SK-N-SH treated with all-trans-retinoic acid at 6 μM for 48 hours (cell line): Measurements from ENCODE around the gene AATF.

Experiments
- ATAC-seq: fragments of 200-7000 bp; cut with Tn5 transposase; 3 replicates; pipeline ENCODE4 v1.9.1; 2020; ENCODE audit warnings: mild to moderate bottlenecking, moderate library complexity
- BACH2 ChIP-seq: fragments of 250-450 bp; sonication (Bioruptor Pico); IDR thresholded peaks from 2 replicates; pipeline ENCODE4 v1.9.0; 2021; ENCODE audit warnings: mild to moderate bottlenecking, borderline replicate concordance
- CREB5 ChIP-seq: fragments of 250-450 bp; sonication (Bioruptor Pico); IDR thresholded peaks from 2 replicates; pipeline ENCODE4 v1.5.1; 2020; ENCODE audit warnings: low read depth, mild to moderate bottlenecking, moderate library complexity
- CSDC2 ChIP-seq: fragments of 250-450 bp; sonication (Bioruptor Pico); IDR thresholded peaks from 2 replicates; pipeline ENCODE4 v1.5.0; 2020; ENCODE audit warnings: mild to moderate bottlenecking, moderate library complexity
- CSRNP3 ChIP-seq: fragments of 250-450 bp; sonication (Bioruptor Pico); IDR thresholded peaks from 2 replicates; pipeline ENCODE4 v1.5.1; 2021; ENCODE audit warnings: mild to moderate bottlenecking, moderate library complexity
- GLIS3 ChIP-seq: fragments of 250-450 bp; sonication (Bioruptor Pico); IDR thresholded peaks from 2 replicates; pipeline ENCODE4 v1.5.0; 2020; ENCODE audit warnings: mild to moderate bottlenecking, moderate library complexity
- OSR1 ChIP-seq: fragments of 250-450 bp; sonication (Bioruptor Pico); IDR thresholded peaks from 2 replicates; pipeline ENCODE4 v1.8.0; 2022; ENCODE audit warnings: moderate library complexity, mild to moderate bottlenecking, inconsistent platforms
- PATZ1 ChIP-seq: fragments of 250-450 bp; sonication (Bioruptor Pico); IDR thresholded peaks from 2 replicates; pipeline ENCODE4 v1.8.0; 2020; ENCODE audit warnings: mild to moderate bottlenecking, moderate library complexity, borderline replicate concordance
- POU6F1 ChIP-seq: fragments of 250-450 bp; sonication (Bioruptor Pico); IDR thresholded peaks from 2 replicates; pipeline ENCODE4 v1.8.0; 2021; ENCODE audit warnings: low read depth, mild to moderate bottlenecking, moderate library complexity, borderline replicate concordance
- PPARA ChIP-seq: fragments of 250-450 bp; sonication (Bioruptor Pico); IDR thresholded peaks from 2 replicates; pipeline ENCODE4 v1.5.0; 2020; ENCODE audit warnings: mild to moderate bottlenecking, borderline replicate concordance
- RARB ChIP-seq: fragments of 250-450 bp; sonication (Bioruptor Pico); IDR thresholded peaks from 2 replicates; pipeline ENCODE4 v1.8.0; 2021; ENCODE audit warnings: mild to moderate bottlenecking, moderate library complexity
- SNAI2 ChIP-seq: fragments of 250-450 bp; sonication (Bioruptor Pico); IDR thresholded peaks from 2 replicates; pipeline ENCODE4 v1.5.0; 2020; ENCODE audit warnings: mild to moderate bottlenecking, moderate library complexity
- TCF4 ChIP-seq: fragments of 250-450 bp; sonication (Bioruptor Pico); IDR thresholded peaks from 2 replicates; pipeline ENCODE4 v1.8.0; 2021; ENCODE audit warnings: mild to moderate bottlenecking, moderate library complexity, borderline replicate concordance
- TOX ChIP-seq: fragments of 250-450 bp; sonication (Bioruptor Pico); IDR thresholded peaks from 2 replicates; pipeline ENCODE4 v1.8.0; 2021; ENCODE audit warnings: mild to moderate bottlenecking, moderate library complexity, borderline replicate concordance
- TSHZ2 ChIP-seq: fragments of 250-450 bp; sonication (Bioruptor Pico); IDR thresholded peaks from 2 replicates; pipeline ENCODE4 v1.5.0; 2020; ENCODE audit warnings: mild to moderate bottlenecking, moderate library complexity
- ZC3H10 ChIP-seq: fragments of 250-450 bp; sonication (Bioruptor Pico); IDR thresholded peaks from 2 replicates; pipeline ENCODE4 v1.5.1; 2021; ENCODE audit warnings: mild to moderate bottlenecking, moderate library complexity
- ZFP3 ChIP-seq: fragments of 250-450 bp; sonication (Bioruptor Pico); IDR thresholded peaks from 2 replicates; pipeline ENCODE4 v1.5.0; 2020; ENCODE audit warnings: mild to moderate bottlenecking, moderate library complexity
- ZFP30 ChIP-seq: fragments of 450-650 bp; formaldehyde crosslinking; IDR thresholded peaks from 2 replicates; pipeline ENCODE4 v1.5.0; 2022; ENCODE audit warnings: mild to moderate bottlenecking, moderate library complexity
- ZNF565 ChIP-seq: fragments of 450-650 bp; formaldehyde crosslinking; conservative IDR thresholded peaks from 2 replicates; pipeline ENCODE4 v1.5.0; 2020; ENCODE audit warnings: low read depth, mild to moderate bottlenecking, moderate library complexity
- ZNF70 ChIP-seq: fragments of 450-650 bp; formaldehyde crosslinking; IDR thresholded peaks from 2 replicates; pipeline ENCODE4 v1.5.0; 2020; ENCODE audit warnings: mild to moderate bottlenecking, moderate library complexity
- ZNF8 ChIP-seq: fragments of 450-650 bp; formaldehyde crosslinking; IDR thresholded peaks from 2 replicates; pipeline ENCODE4 v1.5.0; 2020; ENCODE audit warnings: mild to moderate bottlenecking, moderate library complexity

The AATF gene

GRCh38 chr17:36999471-36999870 lies 50.7 kb downstream of the AATF start:
- ATAC-seq = no peak
- no peak for TF ChIP-seq POU6F1 (CRISPR knock-in tag)
- TF ChIP-seq ZFP30 = no peak
- TF ChIP-seq CSDC2 (CRISPR knock-in tag) = no peak
- no peak for TF ChIP-seq ZFP3 (CRISPR knock-in tag)
- no peak for TF ChIP-seq TOX (CRISPR knock-in tag)
- TF ChIP-seq, all 23 proteins: peak for 0

GRCh38 chr17:37016780-37017179 lies 68.0 kb downstream of the AATF start:
- ATAC-seq = no peak
- TF ChIP-seq RARB (no peak), OSR1 (CRISPR knock-in tag) (no peak), GLIS3 (no peak), ZNF70 (CRISPR knock-in tag) (no peak), PPARA (CRISPR knock-in tag) (no peak), SNAI2 (no peak), TCF4 (no peak), PATZ1 (no peak), TSHZ2 (no peak), TOX (CRISPR knock-in tag) (no peak), ZC3H10 (CRISPR knock-in tag) (no peak), CSDC2 (CRISPR knock-in tag) (no peak), BACH2 (no peak), ZFP30 (no peak), ZNF8 (CRISPR knock-in tag) (no peak), CREB5 (CRISPR knock-in tag) (no peak), CSRNP3 (CRISPR knock-in tag) (no peak), ZNF565 (CRISPR knock-in tag) (no peak)

- no peak for TF ChIP-seq BACH2
- TF ChIP-seq PPARA (CRISPR knock-in tag) = no peak
- TF ChIP-seq TSHZ2 = no peak
- no peak for TF ChIP-seq PATZ1
- no peak for TF ChIP-seq ZFP30
- TF ChIP-seq OSR1 (CRISPR knock-in tag) = no peak
- no peak for ATAC-seq
These were observed 68.7 kb downstream of the AATF start for GRCh38 chr17:37017404-37017803.
